Pons (tissue), 1 donor: Measurements from ENCODE around the gene CLDND1.
"Not testable (repeated sequence)": the region's sequence is repeated elsewhere in the genome, so short reads cannot be mapped to it uniquely, and the experiment has no call there.

ENCODE experiments used
- DNase-seq: peaks from one replicate; pipeline ENCODE4 v3.0.0-alpha.2; 2016; ENCODE audit warnings: low spot score

CLDND1 gene

DNA sequence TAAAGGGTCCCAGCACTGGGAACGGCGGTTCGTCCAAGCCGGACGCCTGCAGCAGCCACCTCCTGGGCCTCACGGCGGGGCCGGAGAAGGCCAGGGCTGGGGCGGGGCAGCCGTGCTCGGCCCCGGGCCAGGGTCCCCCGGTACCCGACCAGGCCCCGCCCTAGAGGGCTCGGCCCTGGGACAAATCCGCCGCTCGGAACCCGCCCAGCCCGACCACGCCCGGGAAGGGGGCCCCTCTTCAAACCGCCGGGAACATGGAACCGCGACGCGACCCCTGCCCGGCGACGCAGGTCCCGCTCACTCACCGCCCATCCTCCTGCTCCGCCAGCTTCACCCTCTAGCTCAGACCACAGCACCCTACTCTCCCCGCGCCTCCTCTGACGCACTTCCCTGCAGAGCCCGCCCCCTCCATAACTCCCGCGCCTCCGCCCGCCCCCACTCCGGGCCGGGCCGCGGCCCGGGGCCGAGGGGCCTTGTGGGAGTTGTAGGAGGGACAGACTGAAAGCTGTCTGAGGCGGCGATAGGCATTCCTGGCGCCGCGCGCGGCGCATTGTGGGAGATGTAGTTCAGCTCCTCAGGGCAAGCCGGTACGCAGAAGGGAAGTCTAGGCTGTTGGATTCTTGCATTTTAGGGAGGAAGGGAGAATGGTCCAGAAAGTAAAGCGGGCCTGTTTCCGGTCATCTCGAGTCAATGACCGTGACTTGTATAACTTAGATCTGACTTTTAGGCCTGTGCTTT is at the start of gene CLDND1:
Gene CLDND1 (minus strand): TSS at position 359 of the 738 bp plus-strand sequence. CDS start 1,478 bp downstream, outside the sequence.
- peak; percentile 99 for DNase-seq

DNA sequence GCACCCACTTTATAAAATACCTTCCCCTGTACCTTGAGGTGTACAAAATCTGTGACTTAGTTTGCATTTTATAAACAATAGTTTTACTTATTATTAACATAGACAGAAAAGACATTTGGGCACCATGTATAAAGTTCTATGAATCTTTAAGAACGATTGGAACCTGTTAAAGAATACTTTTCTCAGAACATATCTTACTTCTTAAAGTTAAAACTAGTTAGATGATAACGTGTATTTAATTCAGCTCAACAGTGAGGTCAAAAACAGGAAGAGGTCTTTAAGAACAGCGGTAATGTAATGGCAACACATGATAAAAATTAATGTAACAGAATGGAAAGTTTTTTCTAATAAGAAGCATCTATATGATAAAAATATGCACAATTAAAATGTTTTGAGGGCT is 45.7 kb upstream of the CLDND1 start:
- DNase-seq: no peak

DNA sequence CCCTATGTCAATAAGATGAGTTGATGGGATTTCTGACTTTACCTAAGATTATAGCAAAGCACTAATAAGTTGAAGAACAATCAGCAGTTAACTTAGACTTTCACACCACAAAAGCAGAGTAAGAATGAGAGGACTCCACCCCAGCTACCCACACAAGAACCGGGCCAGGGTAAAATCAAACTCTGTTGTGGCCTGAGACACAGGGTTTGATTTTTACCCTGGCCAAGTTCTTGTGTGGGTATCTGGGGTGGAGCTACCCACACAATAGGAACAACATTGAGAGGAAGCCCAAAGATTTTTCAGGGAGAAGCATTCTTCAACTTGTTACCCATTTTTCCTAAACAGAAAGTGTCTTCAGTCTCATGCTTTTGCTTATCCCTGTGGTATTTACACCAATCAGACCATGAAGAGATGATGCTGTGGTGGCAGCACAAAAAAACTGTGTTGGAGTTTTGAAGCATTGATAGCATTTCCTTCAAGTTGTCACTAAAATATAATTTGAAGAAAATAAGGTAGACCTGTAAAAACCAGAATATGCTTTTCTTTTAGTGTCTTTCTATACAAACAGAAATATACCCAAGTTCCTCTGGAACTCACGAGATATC is 45.1 kb upstream of the CLDND1 start:
- DNase-seq: no peak

DNA sequence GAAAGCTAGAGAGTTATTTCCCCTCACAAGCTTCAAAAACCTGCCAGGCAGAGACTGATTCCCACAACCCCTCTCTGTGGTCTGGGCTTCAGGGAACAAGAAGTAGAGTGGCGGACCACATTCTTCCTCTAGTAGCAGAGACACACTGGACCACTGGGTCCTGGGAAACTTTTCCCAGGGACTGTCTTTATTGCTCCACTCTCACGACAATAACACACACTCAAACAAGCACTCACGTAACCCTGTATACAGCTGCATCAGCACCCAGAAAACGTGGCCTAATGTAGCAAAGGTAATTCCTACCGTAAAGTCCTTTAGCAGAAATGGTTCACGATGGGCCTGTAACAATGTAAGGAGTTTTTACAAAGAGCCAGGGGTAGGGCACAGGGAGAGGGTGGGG is 43.1 kb upstream of the CLDND1 start:
- no peak for DNase-seq

DNA sequence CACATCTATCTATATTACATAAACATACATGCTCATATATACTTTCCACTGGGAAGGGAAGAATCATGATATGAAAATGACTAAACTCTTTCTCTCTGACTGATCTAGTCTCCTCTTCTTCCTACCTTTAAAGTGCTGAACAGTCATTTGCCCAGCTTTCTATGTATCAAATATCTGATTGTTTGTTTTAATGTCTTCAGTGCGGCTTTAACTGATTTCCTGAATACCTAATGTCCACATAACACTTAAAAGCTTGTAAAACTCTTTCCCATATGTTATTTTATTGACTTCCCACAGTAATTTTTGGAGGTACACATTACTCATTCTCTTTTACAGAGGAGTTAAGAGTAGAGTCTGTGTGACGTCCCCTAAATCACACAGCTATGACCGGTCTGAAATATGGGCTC is 42.5 kb upstream of the CLDND1 start:
- no peak for DNase-seq

DNA sequence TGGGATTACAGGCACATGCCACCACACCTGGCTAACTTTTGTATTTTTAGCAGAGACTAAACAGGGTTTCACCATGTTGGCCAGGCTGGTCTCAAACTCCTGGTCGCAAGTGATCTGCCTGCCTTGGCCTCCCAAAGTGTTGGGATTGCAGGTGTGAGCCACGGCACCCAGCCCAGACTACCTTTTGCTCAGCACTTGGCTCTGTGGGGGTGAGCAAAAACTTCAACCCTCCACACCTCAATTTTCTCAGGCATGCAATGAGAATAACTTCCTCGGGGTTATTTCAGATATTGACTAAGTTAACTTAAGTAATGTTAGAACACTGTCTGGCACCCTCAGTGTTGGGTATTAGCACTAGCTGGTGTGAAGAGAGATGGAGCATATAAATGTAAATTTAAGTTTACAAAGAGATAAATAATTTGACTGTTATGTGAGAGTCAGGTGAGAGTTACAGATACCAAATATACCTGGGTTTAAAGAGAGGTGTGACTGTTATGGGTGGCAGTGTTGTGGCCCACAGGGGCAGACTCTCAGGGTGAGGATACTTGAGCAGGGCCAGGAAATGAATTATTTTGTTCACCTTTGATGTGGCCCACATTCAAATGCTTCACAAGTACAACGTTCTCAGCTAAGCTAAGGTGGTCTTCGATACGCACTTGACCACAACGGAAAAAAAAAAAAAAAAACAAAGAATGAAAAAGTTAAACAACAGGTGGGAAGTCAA is 41.7 kb upstream of the CLDND1 start:
- no peak for DNase-seq

DNA sequence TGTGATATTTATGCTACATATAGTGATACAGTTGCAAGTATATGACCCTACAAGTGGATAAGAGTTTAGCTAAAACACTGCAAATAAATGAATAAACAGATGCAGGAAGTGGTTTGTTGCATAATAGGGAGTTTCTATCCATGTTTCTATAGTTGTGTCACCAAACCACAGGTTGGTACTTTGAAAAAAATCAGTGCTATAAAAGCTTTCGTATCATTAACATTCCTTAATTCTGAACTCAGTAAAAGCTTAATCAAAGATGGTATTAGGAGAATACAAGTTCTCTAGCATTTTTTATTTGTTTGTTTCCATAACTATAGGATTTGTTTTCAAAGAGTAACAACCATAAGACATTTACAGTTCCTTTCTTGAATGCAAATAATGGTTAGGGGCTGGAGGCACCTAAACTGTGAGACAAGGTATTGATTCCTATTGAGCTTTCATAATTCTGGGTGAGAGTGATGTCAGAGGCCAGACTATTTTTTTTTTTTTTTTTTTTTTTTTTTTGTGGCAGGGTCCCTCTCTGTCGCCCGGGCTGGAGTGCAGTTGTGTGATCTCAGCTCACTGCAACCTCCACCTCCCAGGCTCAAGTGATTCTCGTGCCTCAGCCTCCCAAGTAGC is 41.1 kb upstream of the CLDND1 start:
- DNase-seq: no peak

DNA sequence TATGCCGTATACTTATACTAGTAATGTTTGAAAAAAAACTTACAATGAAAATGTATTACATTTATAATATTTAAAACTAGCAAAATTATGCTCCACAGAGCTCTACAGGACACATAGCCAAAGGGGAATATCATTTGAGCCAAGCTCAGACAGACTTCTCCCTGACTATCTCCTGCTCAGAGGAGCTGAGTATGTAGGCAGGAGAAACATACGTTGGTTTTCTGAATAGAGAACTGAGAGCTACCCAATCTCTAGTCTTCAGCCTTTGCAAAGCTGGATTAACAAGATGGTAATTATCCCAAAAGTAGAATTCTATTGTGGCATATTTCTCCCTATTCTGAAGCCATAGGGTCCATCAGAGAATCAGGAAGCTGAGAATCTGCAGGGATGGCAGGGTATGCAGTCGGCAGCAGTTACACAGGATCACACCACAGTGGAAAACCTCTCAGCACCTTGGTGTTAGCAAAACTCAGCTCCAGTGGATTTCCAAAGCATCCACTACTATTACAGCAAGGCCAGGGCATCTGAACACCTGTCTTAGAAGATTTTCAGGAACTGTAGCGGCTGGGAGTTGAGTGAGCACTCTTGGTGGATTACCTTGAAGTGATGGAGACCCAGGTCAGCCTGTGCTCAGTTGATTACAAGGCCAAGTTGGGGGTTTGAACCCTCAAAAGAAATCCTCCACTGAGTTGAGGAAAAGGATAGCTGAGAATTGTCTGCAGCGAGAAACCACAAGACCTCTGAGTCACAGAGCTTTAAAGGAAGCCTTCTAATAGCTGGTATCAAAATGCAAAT is 39.2 kb upstream of the CLDND1 start:
- no peak for DNase-seq

DNA sequence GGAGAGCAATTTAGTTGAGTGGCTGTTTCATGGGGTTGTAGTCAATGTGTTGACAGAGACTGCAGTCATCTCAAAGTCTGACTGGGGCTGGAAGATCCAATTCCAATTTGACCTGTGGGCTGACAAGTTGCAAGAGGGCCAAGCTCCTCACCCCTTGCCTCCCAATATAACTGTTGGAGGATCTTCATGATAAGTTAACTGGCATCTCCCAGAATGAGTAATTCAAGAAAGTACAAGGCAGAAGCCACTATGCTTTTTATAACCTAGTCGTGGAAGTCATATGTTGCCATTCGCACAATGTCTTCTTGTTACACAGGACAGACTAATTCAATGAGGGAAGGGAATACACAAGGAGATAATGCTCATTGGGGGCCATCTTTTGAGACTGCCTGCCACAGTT is 38.2 kb upstream of the CLDND1 start:
- DNase-seq: no peak

DNA sequence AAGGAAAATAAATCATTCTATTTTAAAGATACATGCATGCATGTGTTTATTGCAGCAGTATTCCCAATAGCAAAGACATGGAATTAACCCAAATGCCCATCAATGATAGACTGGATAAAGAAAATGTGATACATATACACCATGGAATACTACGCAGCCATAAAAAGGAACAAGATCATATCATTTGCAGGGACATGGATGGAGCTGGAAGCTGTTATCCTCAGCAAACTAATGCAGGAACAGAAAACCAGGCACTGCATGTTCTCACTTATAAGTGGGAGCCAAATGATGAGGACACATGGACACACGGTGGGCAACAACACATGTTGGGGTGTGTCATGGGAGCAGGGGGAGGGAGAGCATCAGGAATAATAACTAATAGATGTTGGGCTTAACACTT is 37.1 kb upstream of the CLDND1 start:
- DNase-seq: not testable (repeated sequence)

DNA sequence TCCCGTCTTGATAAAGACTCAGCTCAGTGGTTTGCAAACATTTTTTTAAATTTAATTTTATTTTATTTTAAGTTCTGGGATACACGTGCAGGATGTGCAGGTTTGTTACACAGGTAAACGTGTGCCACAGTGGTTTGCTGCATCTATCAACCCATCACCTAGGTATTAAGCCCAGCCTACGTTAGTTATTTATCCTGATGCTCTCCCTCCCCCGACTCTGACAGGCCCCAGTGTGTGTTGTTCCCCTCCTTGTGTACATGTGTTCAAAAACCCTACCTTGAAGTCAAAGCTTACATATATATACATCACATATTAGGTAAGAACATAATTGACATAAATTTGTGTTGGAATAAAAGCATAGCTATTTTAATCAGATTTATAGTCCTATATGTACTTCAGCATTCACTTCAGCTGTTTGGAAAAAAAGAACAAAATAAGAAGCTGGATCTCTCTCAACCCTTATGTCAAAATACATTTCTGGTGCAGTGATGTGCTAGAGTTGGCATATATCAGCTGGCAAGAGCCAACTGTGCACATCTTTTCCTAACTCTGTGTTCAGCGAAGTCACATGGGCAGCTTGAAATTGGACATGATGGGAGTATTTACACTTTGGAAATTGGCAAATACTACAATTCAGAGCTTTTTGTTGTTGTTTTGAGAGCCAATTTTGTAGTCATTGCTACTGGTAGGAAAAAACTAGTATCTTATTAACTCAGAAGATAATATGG is 35.6 kb upstream of the CLDND1 start:
- DNase-seq: no peak

DNA sequence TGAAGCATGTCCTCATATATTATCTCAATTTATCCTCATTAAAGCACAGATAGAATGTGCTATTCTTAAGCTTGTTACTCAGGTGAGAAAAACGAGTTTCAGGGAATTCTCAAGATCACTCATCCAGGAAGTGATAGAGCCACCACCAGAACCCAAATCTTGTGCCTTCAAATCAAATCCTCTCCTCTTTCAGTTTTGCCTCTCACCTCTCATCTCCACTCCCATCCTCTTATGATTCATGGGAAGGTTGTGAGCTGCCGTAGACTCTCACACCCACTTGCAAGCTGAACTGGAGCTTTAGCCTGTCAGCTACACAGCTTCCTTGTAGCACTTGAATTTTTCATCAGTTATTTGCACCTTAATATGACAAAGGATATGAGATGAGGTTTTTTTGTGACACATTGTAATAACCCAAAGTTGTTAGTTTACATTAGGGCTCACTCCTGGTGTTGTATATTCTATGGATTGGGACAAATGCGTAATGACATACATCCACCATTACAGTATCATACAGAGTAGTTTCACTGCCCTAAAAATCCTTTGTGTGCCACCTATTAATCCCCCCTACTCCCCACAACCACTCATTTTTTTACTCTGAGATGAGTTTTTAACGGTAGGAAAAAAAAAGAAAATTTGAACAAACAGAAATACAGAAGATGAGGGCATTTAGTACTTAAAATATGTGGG is 34.8 kb upstream of the CLDND1 start:
- DNase-seq: no peak

DNA sequence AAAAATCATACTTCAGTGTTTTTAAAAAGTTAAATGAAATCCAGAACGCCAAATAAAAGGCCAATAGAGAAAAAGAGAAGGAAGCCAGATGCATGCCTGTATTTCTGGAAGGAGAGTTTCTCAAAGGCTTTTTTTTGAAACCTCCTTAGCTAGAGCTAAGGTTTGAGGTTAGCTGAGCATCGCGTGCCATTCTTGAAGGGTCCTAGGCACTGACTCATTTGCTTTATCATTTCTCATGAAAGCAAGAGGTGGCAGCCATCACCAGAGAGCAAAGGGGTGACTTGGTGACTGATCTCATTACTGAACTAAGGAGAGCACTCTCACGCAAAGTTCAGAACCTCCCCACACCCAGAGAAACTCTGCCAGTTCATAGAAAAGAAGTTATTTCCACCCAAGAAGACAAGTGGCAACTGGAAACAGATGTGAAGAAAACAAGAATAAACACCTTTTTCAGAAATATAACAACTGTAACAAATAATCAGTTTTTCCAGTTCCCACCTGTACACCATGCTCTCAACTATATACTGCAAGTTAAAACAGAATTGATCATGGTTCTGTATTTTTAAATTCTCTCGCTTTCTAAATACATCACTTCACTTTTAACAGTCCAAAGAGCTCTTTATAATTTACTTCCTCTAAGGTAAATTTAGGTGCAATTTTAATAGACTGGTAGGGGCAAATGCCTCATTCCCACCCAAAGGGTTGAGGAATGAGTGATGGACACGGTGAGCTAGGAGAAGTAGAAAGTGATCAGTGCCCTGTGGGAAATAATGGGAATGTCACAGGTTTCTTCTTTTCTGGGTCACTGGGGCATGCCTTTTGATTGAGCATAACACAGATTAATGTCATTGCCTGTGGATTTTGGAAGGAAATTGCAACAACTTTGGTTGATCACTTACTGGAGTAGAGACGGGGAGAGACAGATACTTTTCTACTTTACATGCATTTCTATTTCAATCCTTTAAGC is 33.7 kb upstream of the CLDND1 start:
- no peak for DNase-seq

DNA sequence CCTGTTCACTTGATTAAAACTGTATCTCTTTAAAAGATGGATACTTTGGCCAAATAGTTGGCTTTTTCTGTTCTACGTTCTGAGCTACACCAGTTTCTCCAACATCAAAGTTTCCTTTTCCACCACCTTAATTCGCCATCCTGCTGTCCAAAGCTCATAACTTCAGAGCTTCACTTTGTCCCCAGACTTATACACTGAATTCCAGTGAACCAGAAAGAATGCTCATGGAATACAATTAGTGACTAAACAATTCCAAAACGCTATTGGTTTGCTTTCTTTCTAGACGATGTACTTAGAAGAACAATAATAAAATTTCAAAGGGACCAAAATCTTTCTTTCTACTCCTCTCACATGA is 32.3 kb upstream of the CLDND1 start:
- DNase-seq: no peak

DNA sequence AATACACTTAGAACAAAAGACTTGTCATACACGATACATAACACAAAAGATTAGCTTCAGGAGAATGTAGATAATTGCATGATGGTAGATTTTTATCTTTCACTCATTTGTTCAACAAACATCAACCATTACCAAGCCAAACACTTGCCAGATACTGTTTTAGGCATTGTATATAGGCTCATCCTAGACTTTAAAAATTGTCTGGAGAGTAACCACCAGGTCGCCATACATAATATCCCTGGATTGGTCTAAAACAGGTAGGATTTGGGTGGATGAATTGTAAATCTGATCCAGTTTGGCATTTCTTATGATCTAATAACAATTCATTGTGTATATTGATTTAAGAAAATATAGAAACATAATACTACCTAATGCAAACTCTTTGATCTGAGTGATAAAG is 31.9 kb upstream of the CLDND1 start:
- DNase-seq: no peak

DNA sequence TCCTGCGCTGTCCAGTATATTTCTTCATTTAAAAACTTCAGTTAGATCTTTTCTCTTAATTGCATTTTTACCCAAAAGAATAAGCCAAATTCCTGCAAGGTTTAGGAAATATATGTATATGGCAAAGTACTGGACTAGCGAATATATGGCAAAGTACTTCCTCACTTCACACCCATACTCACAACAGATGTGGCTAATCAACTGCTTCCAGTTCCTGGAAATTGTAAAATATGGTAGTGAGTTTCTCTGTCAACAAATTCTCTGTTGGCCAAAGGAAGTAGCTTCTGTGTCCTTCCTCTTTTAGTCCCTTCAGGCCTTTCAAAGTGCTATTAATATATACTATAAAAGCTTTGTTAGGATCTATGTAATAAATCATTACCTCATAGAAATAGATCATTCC is 31.1 kb upstream of the CLDND1 start:
- peak; percentile 40 for DNase-seq

DNA sequence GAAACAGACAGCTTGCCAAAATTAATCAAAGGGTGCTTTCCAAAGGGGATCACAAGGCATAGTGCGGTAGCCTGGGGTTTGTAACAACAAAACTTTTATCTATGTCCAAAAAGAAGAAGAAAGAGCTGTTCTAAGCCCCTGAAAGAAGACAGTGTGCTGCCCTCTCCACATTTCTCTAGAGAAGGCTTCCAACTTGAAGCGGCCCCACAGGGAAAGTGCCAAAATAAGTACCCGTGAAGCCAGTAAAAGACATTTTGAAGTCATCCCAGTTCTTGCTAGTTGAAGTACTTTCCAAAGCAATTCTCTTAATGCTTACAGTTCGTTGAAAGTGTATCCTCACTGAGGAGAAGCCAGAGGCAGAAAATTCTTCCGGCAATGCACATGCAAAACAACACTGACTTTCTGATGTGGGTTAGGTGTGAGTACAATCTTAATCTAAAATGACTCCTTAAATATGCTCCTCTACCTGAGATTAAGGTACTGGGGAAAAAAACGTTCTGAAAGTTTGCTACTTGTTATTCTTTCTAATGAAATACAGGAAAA is 30.4 kb upstream of the CLDND1 start:
- peak; percentile 17 for DNase-seq

DNA sequence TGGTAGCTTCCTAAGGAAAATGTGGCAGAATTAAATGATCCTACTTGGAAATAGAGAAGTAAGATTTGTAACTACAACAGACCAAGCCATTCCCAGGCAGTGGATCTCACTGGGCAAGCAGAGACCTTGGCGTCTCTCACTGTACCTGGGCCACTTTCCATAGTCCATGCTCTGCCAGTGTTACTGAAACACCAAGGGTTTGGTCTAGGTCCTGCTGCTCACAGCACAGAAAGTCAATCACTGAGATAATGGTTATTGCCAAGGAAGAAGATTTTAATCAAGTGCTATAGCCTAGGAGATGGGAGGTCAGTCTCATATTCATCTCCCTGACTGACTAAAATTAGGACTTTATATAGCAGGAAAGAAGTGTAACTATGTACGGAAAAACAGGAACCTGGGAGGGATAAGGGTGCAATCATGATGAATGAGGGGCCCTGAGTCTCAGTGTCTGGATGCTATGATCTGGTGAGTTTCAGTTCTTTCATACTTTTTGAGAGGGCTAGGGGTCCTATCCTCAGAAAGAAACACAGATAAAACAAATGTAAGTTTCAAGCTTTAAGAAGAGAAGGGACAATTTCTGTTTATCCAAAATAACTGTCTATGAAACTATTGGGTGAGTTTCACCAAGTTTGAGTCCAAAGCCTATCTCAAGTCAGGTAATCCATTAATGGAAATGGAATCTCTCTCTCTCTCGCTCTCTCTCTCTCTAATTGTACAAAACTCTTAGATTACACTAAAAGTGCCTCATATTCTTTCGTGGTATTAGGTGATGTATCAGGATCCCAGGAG is 29.7 kb upstream of the CLDND1 start:
- no peak for DNase-seq
